K562 (cell line): ENCODE results near the gene MERTK. TPM values are rescaled to one million over a fixed set of nuclear protein-coding genes. Genes with fewer than 3 reads are reported as not detected.

Source experiments
- ATAC-seq: fragments of 200-7000 bp; cut with Tn5 transposase; 3 replicates; pipeline ENCODE4 v1.9.1; 2020; ENCODE audit warnings: moderate library complexity
- BruUV-seq: library from RNA; stranded (reverse); fragments of 400-500 nt; replicated peaks from 2 replicates; lab custom pipeline; 2021; lab: Mats Ljungman, UMichigan
- CTCF ChIA-PET: fragments of 300-600 bp; formaldehyde crosslinking; extraction: SDS; loops from one replicate; lab custom pipeline; 2021; ENCODE audit warnings: low intra/inter-chr PET ratio; lab: Yijun Ruan, JAX
- POLR2A ChIA-PET: fragments of 300-600, 350-650 bp; sonication (Branson Sonifier 250); formaldehyde crosslinking; extraction: SDS; loops from one replicate; lab custom pipeline; 2021; ENCODE audit warnings: antibody characterized with exemption, inconsistent platforms; lab: Yijun Ruan, JAX
- DNase-seq, 4 experiments: peaks; one replicate each; pipeline versions ENCODE4 v3.0.0 to v3.0.0-alpha.2; 2011 to 2018; ENCODE audit warnings: low spot score in 3 of 4, mixed read lengths in 3 of 4; ENCODE audit errors: extremely low read depth in 1 of 4
- FAIRE-seq: peaks from 2 replicates; lab custom pipeline; 2011; peaks lifted over from hg19 to GRCh38; lab: Jason Lieb, UNC
- H2AFZ ChIP-seq: 2 replicates; pipeline ENCODE4 v1.6.0; 2011; ENCODE audit warnings: low read depth, low read length, control low read depth, inconsistent platforms
- H3K27ac ChIP-seq: fragments of 200-600 bp; 3 replicates; pipeline ENCODE4 v1.8.0; 2011; ENCODE audit warnings: low read depth, mild to moderate bottlenecking, control low read depth, inconsistent platforms, low read length, moderate library complexity, mixed read lengths; ENCODE audit errors: extremely low read depth
- H3K27me3 ChIP-seq, 2 experiments: fragments of 300-600 bp in 1 of 2; 2 replicates in 1 of 2; 3 replicates in 1 of 2; pipeline versions ENCODE4 v1.6.0 to v1.8.0; 2011; ENCODE audit warnings: inconsistent platforms in 2 of 2, low read length in 2 of 2, mild to moderate bottlenecking in 1 of 2, mixed read lengths in 1 of 2, moderate library complexity in 1 of 2; ENCODE audit not compliant: control insufficient read depth in 2 of 2, insufficient read depth in 2 of 2
- H3K36me3 ChIP-seq: fragments of 300-600 bp; 3 replicates; pipeline ENCODE4 v1.8.0; 2011; ENCODE audit warnings: mild to moderate bottlenecking, low read length, inconsistent platforms; ENCODE audit not compliant: control insufficient read depth, insufficient read depth
- H3K4me1 ChIP-seq, 2 experiments: fragments of 200-600 bp in 1 of 2; replicated peaks in 1 of 2; 2 replicates in 1 of 2; 3 replicates in 1 of 2; pipeline versions ENCODE4 v1.5.1 to v1.8.0; 2011; ENCODE audit warnings: inconsistent platforms in 2 of 2, low read length in 2 of 2, mild to moderate bottlenecking in 1 of 2, mixed read lengths in 1 of 2, moderate library complexity in 1 of 2; ENCODE audit not compliant: control insufficient read depth in 2 of 2, insufficient read depth in 2 of 2
- H3K4me2 ChIP-seq: 2 replicates; pipeline ENCODE4 v1.6.1; 2011; ENCODE audit warnings: low read length, control low read depth, inconsistent platforms, mixed read lengths; ENCODE audit not compliant: insufficient read depth
- H3K4me3 ChIP-seq: fragments of 200-600 bp; sonication (generic), shearing (Covaris generic); 2 replicates; pipeline ENCODE4 v1.5.1; 2016; ENCODE audit warnings: control low read depth, inconsistent platforms
- H3K79me2 ChIP-seq: fragments of 200-600 bp; 3 replicates; pipeline ENCODE4 v1.8.0; 2011; ENCODE audit warnings: low read length, inconsistent platforms; ENCODE audit not compliant: control insufficient read depth, insufficient read depth
- H3K9ac ChIP-seq, 2 experiments: 2 replicates each; pipeline versions ENCODE4 v1.6.0 to v1.6.1; 2011; ENCODE audit warnings: low read depth in 2 of 2, low read length in 2 of 2, control low read depth in 1 of 2, inconsistent platforms in 1 of 2, mild to moderate bottlenecking in 1 of 2, mixed read lengths in 1 of 2; ENCODE audit not compliant: insufficient read depth in 1 of 2
- H3K9me1 ChIP-seq: one replicate; pipeline ENCODE4 v1.6.0; 2011; ENCODE audit warnings: inconsistent platforms, mild to moderate bottlenecking, low read length, moderate library complexity; ENCODE audit not compliant: control insufficient read depth, insufficient read depth
- H3K9me3 ChIP-seq: replicated peaks from 2 replicates; pipeline ENCODE4 v1.5.1; 2011; ENCODE audit warnings: low read depth, low read length, inconsistent platforms; ENCODE audit not compliant: control insufficient read depth, insufficient read depth
- H4K20me1 ChIP-seq: replicated peaks from 2 replicates; pipeline ENCODE4 v1.6.1; 2011; ENCODE audit warnings: low read length, inconsistent platforms, mixed read lengths; ENCODE audit not compliant: control insufficient read depth, insufficient read depth
- BCOR ChIP-seq: fragments of 450-650 bp; IDR thresholded peaks from 2 replicates; pipeline ENCODE4 v1.6.1; 2016
- ELF2 ChIP-seq: fragments of 250-450 bp; sonication (Bioruptor Pico); IDR thresholded peaks from 2 replicates; pipeline ENCODE4 v1.5.0; 2021; ENCODE audit warnings: mild to moderate bottlenecking
- ESRRA ChIP-seq: fragments of 450-650 bp; IDR thresholded peaks from 2 replicates; pipeline ENCODE4 v1.6.1; 2014; ENCODE audit warnings: low read depth, mild to moderate bottlenecking, moderate library complexity, borderline replicate concordance
- HEY1 ChIP-seq: fragments of 250-450 bp; sonication (Bioruptor Pico); IDR thresholded peaks from 2 replicates; pipeline ENCODE4 v1.5.0; 2020; ENCODE audit warnings: mild to moderate bottlenecking, moderate library complexity, borderline replicate concordance
- MCM3 ChIP-seq: fragments of 450-650 bp; IDR thresholded peaks from 2 replicates; pipeline ENCODE4 v1.6.1; 2016
- ZBTB11 ChIP-seq, 3 experiments: fragments of 200-800 bp in 1 of 3; fragments of 250-450 bp in 1 of 3; fragments of 450-650 bp in 1 of 3; sonication (Bioruptor Pico) in 1 of 3; sonication (Bioruptor generic) in 1 of 3; formaldehyde crosslinking in 1 of 3; IDR thresholded peaks; 2 replicates each; pipeline versions ENCODE4 v1.6.1 to v1.8.0; 2016 to 2022; ENCODE audit warnings: mild to moderate bottlenecking in 2 of 3, missing genetic modification characterization in 2 of 3, missing compliant biosample characterization in 1 of 3, moderate library complexity in 1 of 3
- ZNF395 ChIP-seq: fragments of 200-800 bp; sonication (Bioruptor generic); IDR thresholded peaks from 2 replicates; pipeline ENCODE4 v1.6.1; 2017; ENCODE audit warnings: missing genetic modification characterization, missing compliant biosample characterization
- ZNF75A ChIP-seq: fragments of 450-650 bp; formaldehyde crosslinking; IDR thresholded peaks from 2 replicates; pipeline ENCODE4 v1.4.0; 2020; ENCODE audit warnings: mild to moderate bottlenecking
- WGBS: fragments of 100-300 bp; shearing (Covaris generic); methylation state at CpG from one replicate; pipeline ENCODE4 v1.1.6; 2016; ENCODE audit warnings: low coverage, mixed read lengths; ENCODE audit not compliant: insufficient coverage; ENCODE audit errors: missing lambda C conversion rate; 5-methylcytosine and 5-hydroxymethylcytosine counted together
- in situ Hi-C: fragments of 300-500 bp; cut with MboI; formaldehyde crosslinking; loops from 4 replicates; pipeline ENCODE4 v1.15.0; 2018; ENCODE audit warnings: inconsistent platforms, mixed read lengths
- intact Hi-C: fragments of 100-400 bp; cut with micrococcal nuclease; formaldehyde crosslinking; loops from 2 replicates; pipeline ENCODE4 v1.14.2; 2022
- polyA plus RNA-seq, 8 experiments: library from polyadenylated mRNA; depleted of rRNA in 4 of 8; stranded (reverse) in 5 of 8; unstranded in 3 of 8; fragments of >200 nt; fragmentation: Nextera tagmentation in 2 of 8; fragmentation: Illumina TruSeq in 1 of 8; extraction: Ambion mirVana in 2 of 8; extraction: Trizol in 1 of 8; gene quantifications; 2 replicates each; pipeline versions ENCODE4 v1.2.1 to v1.2.3, GENCODE V29; 2011 to 2014; ENCODE audit warnings: inconsistent platforms in 1 of 8, missing spikeins in 1 of 8
- total RNA-seq, 7 experiments: library from RNA; depleted of rRNA in 6 of 7; stranded (reverse); fragments of >200 nt in 6 of 7; fragmentation: Illumina TruSeq in 2 of 7; extraction: Trizol in 2 of 7; gene quantifications; 2 replicates each; pipeline versions ENCODE4 v1.2.1 to v1.2.3, GENCODE V29; 2011 to 2021; ENCODE audit warnings: low replicate concordance in 1 of 7
- TF ChIP-seq, protein P1 (sequence below), 2 experiments: fragments of 200-800 bp in 1 of 2; sonication (Bioruptor generic) in 1 of 2; sonication (generic) in 1 of 2; formaldehyde crosslinking in 1 of 2; IDR thresholded peaks in 1 of 2; conservative IDR thresholded peaks in 1 of 2; 2 replicates each; pipeline versions ENCODE4 v1.5.0 to v1.6.1; 2016 to 2020; ENCODE audit warnings: missing compliant biosample characterization in 1 of 2, missing genetic modification characterization in 1 of 2, missing genetic modification reagents in 1 of 2

The MERTK gene
- total and polyA plus RNA-seq, 9 of the 15 experiments (the other 6 are each of a cell fraction or from before 2014, with no cell fraction given), result 0.23 to 1.6 (median 0.74) TPM

GRCh38 chr2:111948832-111949231 is 50.4 kb downstream of the MERTK start:
- intact Hi-C loops, result no loop called here
- no peak for DNase-seq
- no TSS peak for BruUV-seq
- no peaks in the 10 kb centered on the region for H4K20me1 ChIP-seq
- ATAC-seq, result no peak
- no peaks in the 10 kb centered on the region for H3K9me3 ChIP-seq
- TF ChIP-seq MCM3, result no peak
- no peak for TF ChIP-seq ZNF75A (CRISPR knock-in tag)
- no peak for TF ChIP-seq ZNF395 (CRISPR knock-in tag)
- 0 out of 2 replicates have a peak, but pooled peaks have one; percentile 26 for TF ChIP-seq BCOR
- TF ChIP-seq ELF2 (CRISPR knock-in tag), result no peak
- no peak overlapping the region for H2AFZ ChIP-seq
- H3K36me3 ChIP-seq, result no peaks in the 10 kb centered on the region
- H3K9me1 ChIP-seq, result no peaks in the 10 kb centered on the region
- no peaks in the 10 kb centered on the region for H3K79me2 ChIP-seq
- H3K9ac ChIP-seq, result no peak overlapping the region
- H3K4me1 ChIP-seq, result no peaks in the 10 kb centered on the region
- in situ Hi-C loops, result no loop called here
- no peak for FAIRE-seq
- H3K27ac ChIP-seq, result no peak overlapping the region
- WGBS, result 3% methylated on average over 4 of the region's 4 CpGs
- no peak overlapping the region for H3K4me2 ChIP-seq
- POLR2A ChIA-PET, result interaction anchor here (0.7 kb wide), 2 partner anchors 9 to 27 kb away, joined by 3 to 4 read pairs; no protein-coding TSS in a partner anchor
- no peak overlapping the region for H3K4me3 ChIP-seq
- CTCF ChIA-PET, result no interaction called here
- H3K27me3 ChIP-seq, result peaks cover 3 to 9% of the 10 kb centered on the region in 2 experiments; a peak in 3 of 5 replicates

DNA sequence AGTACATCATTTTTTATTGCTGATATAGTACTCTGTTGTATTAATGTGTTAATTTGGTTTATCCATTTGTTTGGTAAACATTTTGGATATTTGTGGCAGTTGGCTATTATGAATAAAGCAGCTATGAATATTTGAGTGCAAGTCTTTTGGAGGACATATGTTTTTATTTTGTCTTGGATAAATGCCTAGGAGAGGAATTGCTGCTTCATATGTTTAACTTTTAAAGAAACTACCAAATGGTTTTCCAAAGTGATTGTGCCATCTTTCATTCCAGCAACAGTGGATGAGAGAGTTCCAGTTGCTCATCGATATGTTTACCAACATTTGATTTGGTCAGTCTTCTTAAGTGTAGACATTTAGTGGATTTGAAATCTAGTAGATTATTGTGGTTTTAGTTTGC is 51.8 kb downstream of the MERTK start:
- no peak overlapping the region for H3K4me2 ChIP-seq
- peaks cover 3 to 9% of the 10 kb centered on the region in 2 experiments; a peak in 3 of 5 replicates for H3K27me3 ChIP-seq
- H3K9me1 ChIP-seq, result no peaks in the 10 kb centered on the region
- no peaks in the 10 kb centered on the region for H3K79me2 ChIP-seq
- no peaks in the 10 kb centered on the region for H3K9me3 ChIP-seq
- peak; percentile 68 for FAIRE-seq
- H3K9ac ChIP-seq, result no peak overlapping the region
- no peak for ATAC-seq
- intact Hi-C loops (no loop called here), in situ Hi-C loops (no loop called here)
- no TSS peak for BruUV-seq
- ChIA-PET POLR2A (no interaction called here), CTCF (no interaction called here)
- 0% methylated on average over 1 of the region's 1 CpG for WGBS
- no peak overlapping the region for H2AFZ ChIP-seq
- no peaks in the 10 kb centered on the region for H4K20me1 ChIP-seq
- H3K4me1 ChIP-seq, result no peaks in the 10 kb centered on the region
- no peak for DNase-seq
- no peak overlapping the region for H3K4me3 ChIP-seq
- no peaks in the 10 kb centered on the region for H3K36me3 ChIP-seq
- H3K27ac ChIP-seq, result no peak overlapping the region
- TF ChIP-seq ZBTB11 (CRISPR knock-in tag; IDR thresholded peaks at IDR 0.05) (no peak), ESRRA (no peak), HEY1 (CRISPR knock-in tag) (no peak)
- TF ChIP-seq, protein P1, sequence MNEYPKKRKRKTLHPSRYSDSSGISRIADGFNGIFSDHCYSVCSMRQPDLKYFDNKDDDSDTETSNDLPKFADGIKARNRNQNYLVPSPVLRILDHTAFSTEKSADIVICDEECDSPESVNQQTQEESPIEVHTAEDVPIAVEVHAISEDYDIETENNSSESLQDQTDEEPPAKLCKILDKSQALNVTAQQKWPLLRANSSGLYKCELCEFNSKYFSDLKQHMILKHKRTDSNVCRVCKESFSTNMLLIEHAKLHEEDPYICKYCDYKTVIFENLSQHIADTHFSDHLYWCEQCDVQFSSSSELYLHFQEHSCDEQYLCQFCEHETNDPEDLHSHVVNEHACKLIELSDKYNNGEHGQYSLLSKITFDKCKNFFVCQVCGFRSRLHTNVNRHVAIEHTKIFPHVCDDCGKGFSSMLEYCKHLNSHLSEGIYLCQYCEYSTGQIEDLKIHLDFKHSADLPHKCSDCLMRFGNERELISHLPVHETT (CRISPR knock-in tag; conservative IDR thresholded peaks at IDR 0.05 in 1 of 2, IDR thresholded peaks at IDR 0.05 in 1 of 2), result no peak
